A549 (cell line): ENCODE data around the gene DCLRE1B. TPM values are rescaled to one million over a fixed set of nuclear protein-coding genes. Genes with fewer than 3 reads are reported as not detected.

Source experiments
- ATAC-seq, 2 experiments: fragments of 200-7000 bp in 1 of 2; fragments of >200 bp in 1 of 2; cut with Nextera tagmentation in 1 of 2; cut with Tn5 transposase in 1 of 2; 3 replicates each; pipeline versions ENCODE4 v1.8.0 to v1.9.1; 2018 to 2020; ENCODE audit warnings: mild to moderate bottlenecking in 1 of 2, moderate library complexity in 1 of 2
- CTCF ChIA-PET: fragments of 300-600 bp; sonication (Branson Sonifier 250); formaldehyde crosslinking; extraction: SDS; loops from one replicate; lab custom pipeline; 2021; ENCODE audit warnings: antibody characterized with exemption, inconsistent platforms; lab: Yijun Ruan, JAX
- POLR2A ChIA-PET: fragments of 350-600 bp; formaldehyde crosslinking; extraction: SDS; loops from one replicate; lab custom pipeline; 2021; ENCODE audit warnings: antibody characterized with exemption, inconsistent platforms; lab: Yijun Ruan, JAX
- DNase-seq, 2 experiments: peaks; one replicate each; pipeline versions ENCODE4 v3.0.0 to v3.0.0-alpha.2; 2011 to 2016; ENCODE audit warnings: low read depth in 1 of 2, low spot score in 1 of 2
- FAIRE-seq: peaks from 2 replicates; lab custom pipeline; 2011; peaks lifted over from hg19 to GRCh38; lab: Jason Lieb, UNC
- H3K27ac ChIP-seq, 2 experiments: fragments of >200 bp; sonication (Bioruptor Twin); formaldehyde crosslinking; 3 replicates each; pipeline ENCODE4 v1.5.1; 2016 to 2017
- H3K4me1 ChIP-seq: fragments of >200 bp; sonication (Bioruptor Twin); formaldehyde crosslinking; 3 replicates; pipeline ENCODE4 v1.6.1; 2016
- H3K4me2 ChIP-seq: fragments of >200 bp; sonication (Bioruptor Twin); formaldehyde crosslinking; 3 replicates; pipeline ENCODE4 v1.6.1; 2016
- H3K4me3 ChIP-seq: fragments of >200 bp; sonication (Bioruptor Twin); formaldehyde crosslinking; 3 replicates; pipeline ENCODE4 v1.5.1; 2016
- H3K9me3 ChIP-seq: fragments of >200 bp; sonication (Bioruptor Twin); formaldehyde crosslinking; 3 replicates; pipeline ENCODE4 v1.6.1; 2016
- CBX2 ChIP-seq: fragments of 200-600 bp; sonication (generic); IDR thresholded peaks from 2 replicates; pipeline ENCODE4 v1.6.1; 2016; ENCODE audit warnings: low read depth, mild to moderate bottlenecking, borderline replicate concordance
- CHD4 ChIP-seq: fragments of 200-600 bp; sonication (generic); IDR thresholded peaks from 2 replicates; pipeline ENCODE4 v1.6.1; 2016; ENCODE audit warnings: antibody characterized with exemption, mild to moderate bottlenecking, borderline replicate concordance
- ESRRA ChIP-seq: fragments of 150-350 bp; IDR thresholded peaks from 2 replicates; pipeline ENCODE4 v1.6.1; 2014; ENCODE audit warnings: mild to moderate bottlenecking, low read length, borderline replicate concordance
- GATA3 ChIP-seq: IDR thresholded peaks from 2 replicates; pipeline ENCODE4 v1.6.1; 2012; ENCODE audit warnings: borderline replicate concordance
- HEYL ChIP-seq: fragments of 250-450 bp; sonication (Bioruptor Pico); IDR thresholded peaks from 2 replicates; pipeline ENCODE4 v1.8.0; 2021; ENCODE audit warnings: mild to moderate bottlenecking, moderate library complexity
- HMGXB4 ChIP-seq: fragments of 250-450 bp; sonication (Bioruptor Pico); IDR thresholded peaks from 2 replicates; pipeline ENCODE4 v1.5.0; 2021; ENCODE audit warnings: mild to moderate bottlenecking, moderate library complexity, borderline replicate concordance
- HOXB5 ChIP-seq: fragments of 250-450 bp; sonication (Bioruptor Pico); IDR thresholded peaks from 2 replicates; pipeline ENCODE4 v1.5.0; 2020; ENCODE audit warnings: mild to moderate bottlenecking, moderate library complexity
- NPAS2 ChIP-seq: fragments of 250-450 bp; sonication (Bioruptor Pico); IDR thresholded peaks from 2 replicates; pipeline ENCODE4 v1.8.0; 2022; ENCODE audit warnings: mild to moderate bottlenecking, moderate library complexity, borderline replicate concordance
- PHF8 ChIP-seq: fragments of 200-600 bp; sonication (generic); IDR thresholded peaks from 2 replicates; pipeline ENCODE4 v1.6.1; 2016; ENCODE audit warnings: low read depth, mild to moderate bottlenecking, antibody characterized with exemption, moderate library complexity, borderline replicate concordance
- POLR2A ChIP-seq: IDR thresholded peaks from 2 replicates; pipeline ENCODE4 v1.6.1; 2012; ENCODE audit warnings: mild to moderate bottlenecking, low read length
- POLR2AphosphoS2 ChIP-seq: conservative IDR thresholded peaks from 2 replicates; pipeline ENCODE4 v1.6.1; 2012; ENCODE audit warnings: low read length, improper control_type of control experiment, inconsistent platforms
- RFX5 ChIP-seq: fragments of 450-650 bp; IDR thresholded peaks from 2 replicates; pipeline ENCODE4 v1.7.1; 2014; ENCODE audit warnings: antibody characterized with exemption, mild to moderate bottlenecking, moderate library complexity
- SMC3 ChIP-seq: fragments of >200 bp; sonication (Bioruptor Twin); formaldehyde crosslinking; IDR thresholded peaks from 3 replicates; pipeline ENCODE4 v1.6.1; 2018; ENCODE audit warnings: inconsistent platforms
- TP53 ChIP-seq: fragments of 250-450 bp; sonication (Bioruptor Pico); IDR thresholded peaks from 2 replicates; pipeline ENCODE4 v1.5.0; 2021; ENCODE audit warnings: mild to moderate bottlenecking, moderate library complexity
- ZSCAN20 ChIP-seq: fragments of 250-450 bp; sonication (Bioruptor Pico); IDR thresholded peaks from 2 replicates; pipeline ENCODE4 v1.8.0; 2022; ENCODE audit warnings: mild to moderate bottlenecking, moderate library complexity
- WGBS: methylation state at CpG from one replicate; pipeline ENCODE4 v1.1.6; 2017; ENCODE audit errors: missing lambda C conversion rate; 5-methylcytosine and 5-hydroxymethylcytosine counted together
- polyA plus RNA-seq, 4 experiments: library from polyadenylated mRNA; depleted of rRNA in 3 of 4; stranded (reverse); fragments of >200 nt; fragmentation: RNase III in 1 of 4; extraction: RNeasy Plus Mini Kit Qiagen cat#74134 plus additional on column Dnase treatment in 1 of 4; gene quantifications; 2 replicates in 3 of 4; 3 replicates in 1 of 4; pipeline ENCODE4 v1.2.3, GENCODE V29; 2011 to 2017
- TF ChIP-seq, protein P1 (sequence below): IDR thresholded peaks from 2 replicates; pipeline ENCODE4 v1.6.1; 2012
- TF ChIP-seq, protein P2 (sequence below): IDR thresholded peaks from 2 replicates; pipeline ENCODE4 v1.6.1; 2012; ENCODE audit warnings: low read depth, borderline replicate concordance
- TF ChIP-seq, protein P3 (sequence below): IDR thresholded peaks from 2 replicates; pipeline ENCODE4 v1.6.1; 2012
- TF ChIP-seq, protein P4 (sequence below): fragments of >200 bp; sonication (Bioruptor Twin); formaldehyde crosslinking; IDR thresholded peaks from 3 replicates; pipeline ENCODE4 v1.5.1; 2016

DCLRE1B gene
- polyA plus RNA-seq, 2 of the 4 experiments (the other 2 are of a cell fraction), result 4.8 to 5.7 TPM

DNA sequence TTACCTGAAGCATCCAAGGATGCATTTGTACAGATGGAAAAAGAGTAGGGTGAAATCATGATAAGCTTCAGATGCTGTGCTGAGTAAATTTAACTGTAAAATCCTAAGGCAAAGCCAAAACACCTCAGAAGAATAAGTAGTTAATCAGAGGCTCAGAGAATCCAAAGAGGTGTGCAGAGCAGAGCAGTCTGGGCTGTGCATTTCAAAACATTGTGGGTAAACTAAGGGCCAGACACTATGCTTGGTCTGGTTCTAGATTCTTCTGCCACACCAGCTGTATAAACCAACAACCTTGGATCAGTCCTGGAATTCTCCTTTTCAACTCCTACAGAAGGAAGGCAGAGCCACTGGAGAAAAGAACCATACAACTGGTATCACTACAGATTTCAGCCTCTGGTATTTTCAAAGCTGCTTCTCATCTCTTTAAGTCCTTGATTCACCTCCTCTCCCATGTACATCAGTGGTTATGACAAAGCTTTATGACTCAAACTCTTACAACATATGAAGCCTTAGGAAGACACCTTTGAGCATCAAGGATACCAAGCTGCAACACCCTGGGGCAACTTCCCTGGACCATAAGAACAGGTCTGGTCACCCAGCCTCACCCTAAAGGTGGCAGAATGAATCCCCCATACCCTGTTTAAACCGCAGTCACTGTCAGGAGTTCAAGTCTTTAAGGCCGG, 12.4 kb downstream of the DCLRE1B start:
- H3K27ac ChIP-seq, result no peak overlapping the region
- 84% methylated on average over 2 of the region's 2 CpGs for WGBS
- H3K4me3 ChIP-seq, result no peak overlapping the region
- H3K4me2 ChIP-seq, result no peak overlapping the region
- TF ChIP-seq POLR2AphosphoS2 (no peak), ESRRA (no peak), POLR2A (no peak), CHD4 (no peak), PHF8 (no peak), NPAS2 (no peak), CBX2 (no peak)
- TF ChIP-seq, protein P1, sequence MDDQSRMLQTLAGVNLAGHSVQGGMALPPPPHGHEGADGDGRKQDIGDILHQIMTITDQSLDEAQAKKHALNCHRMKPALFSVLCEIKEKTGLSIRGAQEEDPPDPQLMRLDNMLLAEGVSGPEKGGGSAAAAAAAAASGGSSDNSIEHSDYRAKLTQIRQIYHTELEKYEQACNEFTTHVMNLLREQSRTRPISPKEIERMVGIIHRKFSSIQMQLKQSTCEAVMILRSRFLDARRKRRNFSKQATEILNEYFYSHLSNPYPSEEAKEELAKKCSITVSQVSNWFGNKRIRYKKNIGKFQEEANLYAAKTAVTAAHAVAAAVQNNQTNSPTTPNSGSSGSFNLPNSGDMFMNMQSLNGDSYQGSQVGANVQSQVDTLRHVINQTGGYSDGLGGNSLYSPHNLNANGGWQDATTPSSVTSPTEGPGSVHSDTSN, result no peak
- TF ChIP-seq, protein P2, sequence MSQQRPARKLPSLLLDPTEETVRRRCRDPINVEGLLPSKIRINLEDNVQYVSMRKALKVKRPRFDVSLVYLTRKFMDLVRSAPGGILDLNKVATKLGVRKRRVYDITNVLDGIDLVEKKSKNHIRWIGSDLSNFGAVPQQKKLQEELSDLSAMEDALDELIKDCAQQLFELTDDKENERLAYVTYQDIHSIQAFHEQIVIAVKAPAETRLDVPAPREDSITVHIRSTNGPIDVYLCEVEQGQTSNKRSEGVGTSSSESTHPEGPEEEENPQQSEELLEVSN, result no peak
- TF ChIP-seq, protein P3, sequence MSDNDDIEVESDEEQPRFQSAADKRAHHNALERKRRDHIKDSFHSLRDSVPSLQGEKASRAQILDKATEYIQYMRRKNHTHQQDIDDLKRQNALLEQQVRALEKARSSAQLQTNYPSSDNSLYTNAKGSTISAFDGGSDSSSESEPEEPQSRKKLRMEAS, result no peak
- TF ChIP-seq, protein P4, sequence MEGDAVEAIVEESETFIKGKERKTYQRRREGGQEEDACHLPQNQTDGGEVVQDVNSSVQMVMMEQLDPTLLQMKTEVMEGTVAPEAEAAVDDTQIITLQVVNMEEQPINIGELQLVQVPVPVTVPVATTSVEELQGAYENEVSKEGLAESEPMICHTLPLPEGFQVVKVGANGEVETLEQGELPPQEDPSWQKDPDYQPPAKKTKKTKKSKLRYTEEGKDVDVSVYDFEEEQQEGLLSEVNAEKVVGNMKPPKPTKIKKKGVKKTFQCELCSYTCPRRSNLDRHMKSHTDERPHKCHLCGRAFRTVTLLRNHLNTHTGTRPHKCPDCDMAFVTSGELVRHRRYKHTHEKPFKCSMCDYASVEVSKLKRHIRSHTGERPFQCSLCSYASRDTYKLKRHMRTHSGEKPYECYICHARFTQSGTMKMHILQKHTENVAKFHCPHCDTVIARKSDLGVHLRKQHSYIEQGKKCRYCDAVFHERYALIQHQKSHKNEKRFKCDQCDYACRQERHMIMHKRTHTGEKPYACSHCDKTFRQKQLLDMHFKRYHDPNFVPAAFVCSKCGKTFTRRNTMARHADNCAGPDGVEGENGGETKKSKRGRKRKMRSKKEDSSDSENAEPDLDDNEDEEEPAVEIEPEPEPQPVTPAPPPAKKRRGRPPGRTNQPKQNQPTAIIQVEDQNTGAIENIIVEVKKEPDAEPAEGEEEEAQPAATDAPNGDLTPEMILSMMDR, result no peak
- FAIRE-seq, result no peak
- no peaks in the 10 kb centered on the region for H3K4me1 ChIP-seq
- no peak for DNase-seq
- CTCF ChIA-PET, result interaction anchor here (0.8 to 1.7 kb wide), 4 partner anchors 11 to 845 kb away, joined by 3 to 6 read pairs (median 4); partner anchors contain the start of genes AP4B1, DCLRE1B, HIPK1 and LRIG2
- POLR2A ChIA-PET, result no interaction called here
- ATAC-seq, result 0 out of 6 replicates have a peak, but pooled peaks of 1 of the 2 experiments have one; percentile 66
- H3K9me3 ChIP-seq, result no peaks in the 10 kb centered on the region

DNA sequence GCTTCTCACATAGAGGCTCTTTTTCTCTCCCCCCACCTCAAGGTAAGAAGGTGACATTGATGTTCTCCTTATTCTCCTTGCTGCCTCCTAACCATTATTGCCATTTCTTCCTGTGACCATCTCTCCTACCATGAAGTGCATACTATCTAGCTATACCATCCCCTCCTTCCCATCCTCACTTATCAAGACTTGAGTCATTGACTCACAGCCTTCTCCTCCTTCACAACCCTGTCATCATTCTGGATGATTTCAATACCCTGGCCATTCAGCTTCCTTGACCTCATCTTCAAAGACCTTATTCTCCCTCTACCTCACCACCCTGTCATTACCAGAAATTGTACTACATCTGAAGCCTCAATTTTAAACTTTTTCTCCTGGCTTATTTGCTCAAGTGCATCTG, 13.1 kb downstream of the DCLRE1B start:
- no peak overlapping the region for H3K4me3 ChIP-seq
- H3K4me2 ChIP-seq, result no peak overlapping the region
- FAIRE-seq (no peak), ATAC-seq (no peak), DNase-seq (no peak)
- H3K9me3 ChIP-seq, result no peaks in the 10 kb centered on the region
- ChIA-PET POLR2A (no interaction called here), CTCF (interaction anchor here (0.8 to 1.1 kb wide), 2 partner anchors 11 to 365 kb away, joined by 3 to 4 read pairs; partner anchors contain the start of gene HIPK1)
- H3K27ac ChIP-seq, result no peak overlapping the region
- no peak for TF ChIP-seq TP53 (CRISPR knock-in tag)
- no peak for TF ChIP-seq HOXB5 (CRISPR knock-in tag)
- no peak for TF ChIP-seq CBX2
- no peak for TF ChIP-seq HMGXB4 (CRISPR knock-in tag)
- no peak for TF ChIP-seq ZSCAN20 (CRISPR knock-in tag)
- TF ChIP-seq RFX5, result no peak
- no peak for TF ChIP-seq GATA3
- no peak for TF ChIP-seq HEYL (CRISPR knock-in tag)
- TF ChIP-seq SMC3, result no peak
- no peaks in the 10 kb centered on the region for H3K4me1 ChIP-seq
